Measurements from ENCODE around the gene APOL1. TPM values are rescaled to one million over a fixed set of nuclear protein-coding genes. Genes with fewer than 3 reads are reported as not detected.
"Not testable (repeated sequence)": the region's sequence is repeated elsewhere in the genome, so short reads cannot be mapped to it uniquely, and the experiment has no call there.

The APOL1 gene
- total RNA-seq, 1 donor from 2014 or later, result 10.4 TPM

- no peak for DNase-seq
- peaks cover 34% of the 10 kb centered on the region for H3K4me1 Mint-ChIP-seq
- POLR2A ChIA-PET, result interaction anchor here (1.0 to 3.2 kb wide), 3 partner anchors 9 to 228 kb away, joined by 5 to 13 read pairs (median 6); partner anchors contain the start of gene APOL2
- H3K27me3 Mint-ChIP-seq, result no peaks in the 10 kb centered on the region
- H3K9me3 Mint-ChIP-seq, result peaks cover 4% of the 10 kb centered on the region
- CTCF ChIA-PET, result interaction anchor here (1.5 to 2.1 kb wide), 2 partner anchors 14 to 24 kb away, joined by 7 to 10 read pairs; partner anchors contain the start of gene APOL2
- TF ChIP-seq CTCF (IDR thresholded peaks at IDR 0.05), result no peak
- intact Hi-C loops (cut with micrococcal nuclease), result loop anchor here (2.0 kb wide), 1 partner anchor 15 kb away; the partner anchor contains the start of gene APOL2
- no peak for ATAC-seq (ENCODE audit: low read depth)
- peaks cover 22% of the 10 kb centered on the region for H3K36me3 Mint-ChIP-seq (ENCODE audit: low read depth)
- H3K4me3 Mint-ChIP-seq, result peak overlapping the region; percentile 91
- H3K27ac Mint-ChIP-seq, result peak overlapping the region; percentile 86
These were observed 874 bp downstream of the APOL1 start for GRCh38 chr22:36253523-36254490.

- H3K9me3 Mint-ChIP-seq, H3K27ac Mint-ChIP-seq: not testable (repeated sequence)
These were observed 2.6 kb downstream of the APOL1 start for GRCh38 chr22:36255572-36255971.

GRCh38 chr22:36256478-36256877 lies 3.5 kb downstream of the APOL1 start:
- Mint-ChIP-seq H3K27ac (no peak overlapping the region), H3K9me3 (no peaks in the 10 kb centered on the region), H3K36me3 (ENCODE audit: low read depth) (peaks cover 32% of the 10 kb centered on the region), H3K4me3 (no peak overlapping the region), H3K27me3 (no peaks in the 10 kb centered on the region), H3K4me1 (peaks cover 34% of the 10 kb centered on the region)
- no peak for ATAC-seq (ENCODE audit: low read depth)
- ChIA-PET POLR2A (no interaction called here), CTCF (no interaction called here)
- TF ChIP-seq CTCF (IDR thresholded peaks at IDR 0.05), result no peak
- intact Hi-C loops (cut with micrococcal nuclease), result no loop called here
- no peak for DNase-seq

More at GRCh38 chr22:36255572-36255971, 2.6 kb downstream of the APOL1 start:
- POLR2A ChIA-PET; H3K4me3 Mint-ChIP-seq; DNase-seq; ATAC-seq (ENCODE audit: low read depth); H3K27me3 Mint-ChIP-seq; intact Hi-C loops (cut with micrococcal nuclease): not testable (repeated sequence)
- peaks cover 28% of the 10 kb centered on the region for H3K36me3 Mint-ChIP-seq (ENCODE audit: low read depth)
- peaks cover 36% of the 10 kb centered on the region for H3K4me1 Mint-ChIP-seq
- CTCF ChIA-PET, result interaction anchor here (1.4 kb wide), 1 partner anchor 16 kb away, joined by 3 read pairs; the partner anchor contains the start of gene APOL2

GRCh38 chr22:36257308-36257707 lies 4.4 kb downstream of the APOL1 start:
- H3K27ac Mint-ChIP-seq, result no peak overlapping the region
- no peaks in the 10 kb centered on the region for H3K27me3 Mint-ChIP-seq
- intact Hi-C loops (cut with micrococcal nuclease), result no loop called here
- POLR2A ChIA-PET, result no interaction called here
- DNase-seq (no peak), ATAC-seq (ENCODE audit: low read depth) (no peak)
- peaks cover 34% of the 10 kb centered on the region for H3K4me1 Mint-ChIP-seq
- CTCF ChIA-PET, result no interaction called here
- peaks cover 38% of the 10 kb centered on the region for H3K36me3 Mint-ChIP-seq (ENCODE audit: low read depth)
- no peaks in the 10 kb centered on the region for H3K9me3 Mint-ChIP-seq
- TF ChIP-seq CTCF (IDR thresholded peaks at IDR 0.05), result no peak
- H3K4me3 Mint-ChIP-seq, result no peak overlapping the region

GRCh38 chr22:36257948-36258670 lies 5.2 kb downstream of the APOL1 start:
- CTCF ChIA-PET, result no interaction called here
- no peak for DNase-seq
- TF ChIP-seq CTCF (IDR thresholded peaks at IDR 0.05), result no peak
- POLR2A ChIA-PET, result interaction anchor here (1.1 kb wide), 1 partner anchor 20 kb away, joined by 3 read pairs; no protein-coding TSS in a partner anchor
- no peak overlapping the region for H3K4me3 Mint-ChIP-seq
- H3K27ac Mint-ChIP-seq, result no peak overlapping the region
- peaks cover 41% of the 10 kb centered on the region for H3K36me3 Mint-ChIP-seq (ENCODE audit: low read depth)
- H3K9me3 Mint-ChIP-seq, result no peaks in the 10 kb centered on the region
- H3K4me1 Mint-ChIP-seq, result peaks cover 27% of the 10 kb centered on the region
- H3K27me3 Mint-ChIP-seq, result no peaks in the 10 kb centered on the region
- no peak for ATAC-seq (ENCODE audit: low read depth)
- intact Hi-C loops (cut with micrococcal nuclease), result no loop called here
